ENCODE results near the gene HOXD4.

Gene HOXD4

GRCh38 chr2:176166272-176166671 lies 14.9 kb downstream of the HOXD4 start:
- no peak overlapping the region for H3K4me3 ChIP-seq (ENCODE audit: low read depth, low read length)
- DNase-seq (ENCODE audit: low read depth): no peak
- no peak for TF ChIP-seq CTCF (IDR thresholded peaks at IDR 0.05; ENCODE audit: low read depth, low read length, missing control alignments)

- H3K4me3 ChIP-seq (ENCODE audit: low read depth, low read length): no peak overlapping the region
- no peak for DNase-seq (ENCODE audit: low read depth)
- TF ChIP-seq CTCF (IDR thresholded peaks at IDR 0.05; ENCODE audit: low read depth, low read length, missing control alignments): no peak
Measured at GRCh38 chr2:176167398-176167797, 16.0 kb downstream of the HOXD4 start.

GRCh38 chr2:176169181-176169580 lies 17.8 kb downstream of the HOXD4 start:
- no peak for TF ChIP-seq CTCF (IDR thresholded peaks at IDR 0.05; ENCODE audit: low read depth, low read length, missing control alignments)

GRCh38 chr2:176169711-176170110 lies 18.4 kb downstream of the HOXD4 start:
- no peak overlapping the region for H3K4me3 ChIP-seq (ENCODE audit: low read depth, low read length)
- no peak for TF ChIP-seq CTCF (IDR thresholded peaks at IDR 0.05; ENCODE audit: low read depth, low read length, missing control alignments)
- DNase-seq (ENCODE audit: low read depth): no peak

More at GRCh38 chr2:176169181-176169580, 17.8 kb downstream of the HOXD4 start:
- no peak overlapping the region for H3K4me3 ChIP-seq (ENCODE audit: low read depth, low read length)
- DNase-seq (ENCODE audit: low read depth): no peak

- no peak for TF ChIP-seq CTCF (IDR thresholded peaks at IDR 0.05; ENCODE audit: low read depth, low read length, missing control alignments)
- DNase-seq (ENCODE audit: low read depth): no peak
- no peak overlapping the region for H3K4me3 ChIP-seq (ENCODE audit: low read depth, low read length)
Measured at GRCh38 chr2:176170602-176171305, 19.4 kb downstream of the HOXD4 start.

- TF ChIP-seq CTCF (IDR thresholded peaks at IDR 0.05; ENCODE audit: low read depth, low read length, missing control alignments): no peak
- H3K4me3 ChIP-seq (ENCODE audit: low read depth, low read length): no peak overlapping the region
- no peak for DNase-seq (ENCODE audit: low read depth)
Measured at GRCh38 chr2:176171351-176172006, 20.1 kb downstream of the HOXD4 start.
